ENCODE data around the gene ZCCHC24. TPM values are rescaled to one million over a fixed set of nuclear protein-coding genes. Genes with fewer than 3 reads are reported as not detected.

The ZCCHC24 gene
- total RNA-seq, 1 experiment from 2014 or later: 4.3 TPM

DNA sequence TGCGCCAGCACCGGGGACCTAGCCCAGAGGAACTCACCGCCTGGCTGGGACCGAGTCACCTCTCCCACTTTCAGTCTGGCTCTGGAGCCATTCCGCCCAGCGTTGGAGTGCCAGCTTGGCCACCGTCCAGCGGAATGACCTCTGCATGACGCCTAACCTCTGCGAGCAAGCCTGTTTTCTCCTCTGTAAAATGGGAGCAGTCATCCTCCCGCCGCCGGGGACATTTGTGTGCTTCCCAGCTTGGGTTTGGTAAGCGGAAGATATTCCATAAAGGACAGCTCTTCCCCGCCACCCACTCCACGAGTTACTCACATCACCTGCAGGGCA, 1.3 kb upstream of the ZCCHC24 start:
- DNase-seq (ENCODE audit: low read depth): no peak

DNA sequence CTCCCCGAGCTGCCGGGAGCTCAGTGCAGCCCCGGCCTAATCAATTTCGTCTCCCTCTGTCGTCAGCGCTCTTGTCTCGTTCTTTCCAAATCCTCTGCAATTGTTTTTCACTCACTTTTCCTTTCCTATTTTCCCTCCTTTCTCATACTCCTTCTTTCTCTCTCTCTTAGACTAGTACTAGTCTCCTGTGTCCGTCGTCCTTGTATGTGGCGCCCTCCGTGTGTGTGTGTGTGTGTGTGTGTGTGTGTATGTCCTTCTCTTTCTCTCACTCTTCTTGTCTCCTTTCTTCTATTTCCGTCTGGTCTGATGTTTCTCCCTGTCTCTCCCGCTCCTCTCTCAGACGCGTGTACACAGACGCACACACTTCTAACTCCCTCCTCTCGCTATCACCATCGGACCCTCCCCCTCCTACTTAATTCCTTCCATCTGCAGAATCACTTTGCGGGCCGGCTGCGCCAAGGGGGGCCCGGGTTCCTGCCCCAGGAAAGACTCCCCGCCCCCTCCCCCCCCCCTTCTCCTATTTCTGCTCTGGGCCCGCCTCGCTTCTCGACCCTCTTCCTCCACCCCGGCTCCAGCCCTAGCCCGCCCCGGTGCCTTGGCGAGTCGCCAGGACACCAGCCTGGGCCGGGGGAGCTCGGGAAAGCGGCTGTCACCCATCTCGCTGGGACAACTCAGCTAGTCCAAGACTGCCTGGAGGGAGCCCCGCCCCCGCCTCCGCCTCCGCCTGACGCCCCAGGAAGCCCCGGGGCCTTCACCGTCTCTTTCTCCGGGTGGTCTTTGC, 743 bp upstream of the ZCCHC24 start:
- DNase-seq (ENCODE audit: low read depth): peak; percentile 41

DNA sequence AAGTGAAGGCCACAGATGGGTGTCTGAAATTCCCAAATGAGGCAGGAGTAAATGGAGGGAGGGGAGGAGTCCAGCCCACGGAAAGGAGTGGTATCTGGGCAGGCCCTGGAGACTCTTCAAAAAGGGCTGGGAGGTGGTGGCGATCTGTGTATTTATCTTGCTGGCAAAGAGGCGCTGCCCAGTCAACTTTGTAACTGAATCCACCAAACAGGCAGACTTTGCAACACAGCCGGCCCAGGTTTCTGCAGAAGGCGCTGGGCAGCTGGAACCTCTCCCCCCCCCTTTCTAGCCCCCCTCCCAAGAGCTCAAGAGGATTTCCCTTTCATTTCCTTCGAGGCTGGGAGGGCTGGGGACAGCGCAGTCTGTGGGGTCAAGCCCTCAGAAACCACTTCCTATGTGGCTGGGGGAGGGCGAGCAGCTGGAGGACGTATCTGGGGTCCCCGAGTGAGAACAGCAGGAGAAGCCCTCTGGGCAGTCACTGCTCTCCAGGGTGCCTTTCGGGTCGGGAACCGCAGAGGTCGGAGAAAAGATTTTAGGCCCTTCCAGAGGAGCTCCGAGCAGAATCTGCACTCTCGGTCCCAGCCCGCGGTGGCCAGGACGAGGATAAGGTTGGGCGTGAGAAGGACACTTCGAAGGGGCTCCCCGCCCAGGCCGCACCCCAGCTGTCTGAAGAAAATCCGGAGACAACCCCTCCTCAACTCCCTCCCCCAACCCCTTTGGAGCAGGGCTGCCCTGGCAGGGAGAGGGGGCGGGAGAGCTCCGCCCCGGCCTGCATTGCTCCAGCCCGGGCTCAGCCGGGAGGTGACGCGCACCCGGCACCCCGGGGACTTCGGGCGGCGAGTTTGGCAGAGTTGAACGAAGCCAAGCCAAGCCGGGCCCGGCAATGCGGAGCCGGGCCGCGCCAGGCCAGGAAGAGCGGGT, 965 bp downstream of the ZCCHC24 start:
- peak; percentile 64 for DNase-seq (ENCODE audit: low read depth)

DNA sequence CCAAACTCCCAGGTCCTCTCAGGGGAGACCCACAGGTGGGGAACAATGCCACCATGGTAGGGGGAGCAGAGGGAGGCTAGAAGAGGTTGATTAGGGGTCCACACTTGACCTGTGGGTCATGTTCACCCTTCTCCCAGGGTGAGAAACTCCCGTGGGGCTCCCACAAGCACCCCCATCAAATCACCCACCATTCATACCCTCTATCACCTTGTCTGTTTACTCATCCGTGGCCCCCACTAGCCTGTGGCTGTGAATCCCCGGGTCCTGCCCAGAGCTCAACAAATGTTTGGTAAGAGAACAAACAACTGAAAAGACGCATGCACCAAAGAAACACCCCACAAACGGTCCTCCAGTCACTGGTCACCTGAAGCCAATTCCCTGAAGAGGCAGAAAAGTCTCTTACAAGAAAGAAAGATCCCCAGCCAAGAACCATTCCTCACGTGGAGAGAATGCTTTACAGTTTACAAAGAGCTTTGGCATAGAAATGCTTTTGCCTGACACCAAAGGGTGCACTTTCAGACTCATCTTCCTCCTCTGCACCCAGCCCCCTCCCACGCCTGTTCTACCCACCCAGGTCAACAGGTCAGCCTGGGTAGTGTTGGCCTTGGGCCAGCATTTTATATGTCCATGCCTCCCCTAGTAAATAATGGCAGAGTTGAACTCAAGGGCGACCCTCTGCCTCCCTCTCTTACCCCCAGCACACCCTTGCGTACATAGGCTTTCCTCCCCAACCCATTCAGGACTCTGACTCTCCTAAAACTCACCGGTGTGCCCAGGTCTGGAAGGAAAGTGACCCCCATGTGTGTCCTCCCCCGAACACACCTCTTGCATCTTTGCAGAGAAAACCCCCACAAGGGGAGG, 1.9 kb downstream of the ZCCHC24 start:
- DNase-seq (ENCODE audit: low read depth): no peak

DNA sequence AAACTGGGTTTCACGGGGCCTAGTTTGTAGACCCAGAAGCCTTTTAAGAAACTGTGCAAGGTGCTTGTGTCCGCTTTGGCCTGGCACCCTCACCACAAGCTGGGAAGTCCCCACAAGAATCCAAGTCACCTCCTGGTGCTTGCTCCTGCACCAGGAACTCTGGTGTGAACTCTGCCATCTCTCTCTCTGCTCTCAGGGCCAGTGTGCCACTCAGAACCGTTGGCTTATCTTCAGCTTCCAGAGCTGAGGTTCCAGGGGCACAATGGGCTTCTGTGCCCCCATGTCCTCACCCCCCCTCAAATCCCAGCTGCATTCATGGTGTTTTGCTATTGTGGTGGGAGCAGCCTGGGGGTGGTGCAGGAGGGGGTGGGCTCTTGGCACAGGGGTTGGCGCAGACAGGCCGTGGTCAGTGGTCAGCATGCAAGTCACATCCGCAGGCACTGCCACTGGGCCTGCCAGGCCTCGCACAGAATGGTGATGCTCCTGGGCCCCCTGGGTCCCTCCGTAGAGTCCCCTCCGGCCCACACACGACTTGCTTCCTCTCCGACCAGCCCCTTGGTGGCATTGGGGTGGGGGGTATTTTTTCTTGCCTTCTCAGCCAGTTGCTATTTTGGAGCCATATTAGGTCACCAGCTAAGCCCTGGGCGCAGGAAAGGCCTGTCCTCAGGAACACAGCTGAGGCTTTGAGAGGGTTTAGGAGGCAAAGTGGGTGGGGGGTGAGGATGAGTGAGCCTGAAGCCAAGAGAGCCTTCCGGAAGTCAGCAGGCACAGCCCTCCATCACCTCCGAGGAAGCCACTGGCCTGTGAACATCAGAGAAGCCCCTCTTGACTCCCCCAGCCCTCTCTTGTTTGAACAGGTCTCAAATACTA, 3.0 kb downstream of the ZCCHC24 start:
- no peak for DNase-seq (ENCODE audit: low read depth)

DNA sequence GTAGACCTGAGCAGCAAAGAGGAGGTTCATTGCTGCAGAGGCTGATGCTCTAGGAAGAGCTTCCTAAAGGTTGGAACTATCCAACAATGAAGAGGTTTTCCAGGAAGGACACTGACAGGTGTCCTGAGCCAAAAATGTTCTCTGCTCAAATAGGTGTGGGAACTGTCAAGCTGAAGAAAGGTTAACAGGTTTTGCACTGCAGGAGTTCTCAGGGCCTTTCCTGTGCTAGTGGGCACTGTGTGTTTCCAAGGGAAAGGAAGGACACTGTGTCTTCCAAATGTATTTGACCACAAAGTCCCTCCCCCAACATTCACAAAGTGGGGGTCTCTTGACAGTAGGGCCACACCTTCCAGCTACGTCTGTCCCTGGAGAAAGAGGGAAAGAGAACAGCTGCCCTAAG, 4.0 kb downstream of the ZCCHC24 start:
- DNase-seq (ENCODE audit: low read depth): no peak

DNA sequence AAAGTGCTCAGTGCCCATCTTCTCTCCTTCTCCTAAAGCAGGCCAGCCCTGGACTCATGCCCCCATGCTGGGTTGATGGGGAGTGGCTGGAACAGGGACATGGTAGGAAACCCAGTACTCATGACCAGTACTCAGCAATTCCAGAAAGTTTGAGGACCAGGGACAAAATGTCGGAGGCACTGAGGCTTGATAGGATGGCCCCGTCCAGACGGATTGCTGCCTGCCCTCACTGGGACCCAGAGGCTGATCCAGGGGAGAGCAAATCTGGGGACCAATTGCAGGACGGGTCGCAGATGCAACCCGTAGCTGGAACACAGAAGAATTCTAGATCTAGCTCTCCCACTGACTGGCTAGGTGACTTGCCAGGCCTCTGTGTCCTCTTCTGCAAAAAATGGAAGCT, 5.1 kb downstream of the ZCCHC24 start:
- no peak for DNase-seq (ENCODE audit: low read depth)

DNA sequence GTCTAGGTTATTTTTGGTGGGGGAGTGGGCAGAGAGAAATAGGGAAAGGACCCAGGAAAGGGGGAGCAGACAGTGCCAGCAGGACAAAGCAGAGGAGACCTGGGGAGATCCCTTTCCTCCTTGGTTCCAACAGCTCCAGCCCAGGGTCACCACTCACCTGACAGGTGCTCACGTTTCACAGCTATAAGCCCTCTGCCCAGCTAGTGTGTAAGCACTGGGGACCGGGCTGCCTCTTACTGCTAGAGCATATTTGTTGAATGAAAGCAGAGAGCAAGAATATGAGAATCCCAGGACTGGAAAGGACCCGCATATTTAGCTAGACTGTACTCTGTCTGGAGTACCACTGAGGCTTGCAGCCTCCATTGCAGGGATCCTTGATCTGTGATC, 6.7 kb downstream of the ZCCHC24 start:
- DNase-seq (ENCODE audit: low read depth): no peak

DNA sequence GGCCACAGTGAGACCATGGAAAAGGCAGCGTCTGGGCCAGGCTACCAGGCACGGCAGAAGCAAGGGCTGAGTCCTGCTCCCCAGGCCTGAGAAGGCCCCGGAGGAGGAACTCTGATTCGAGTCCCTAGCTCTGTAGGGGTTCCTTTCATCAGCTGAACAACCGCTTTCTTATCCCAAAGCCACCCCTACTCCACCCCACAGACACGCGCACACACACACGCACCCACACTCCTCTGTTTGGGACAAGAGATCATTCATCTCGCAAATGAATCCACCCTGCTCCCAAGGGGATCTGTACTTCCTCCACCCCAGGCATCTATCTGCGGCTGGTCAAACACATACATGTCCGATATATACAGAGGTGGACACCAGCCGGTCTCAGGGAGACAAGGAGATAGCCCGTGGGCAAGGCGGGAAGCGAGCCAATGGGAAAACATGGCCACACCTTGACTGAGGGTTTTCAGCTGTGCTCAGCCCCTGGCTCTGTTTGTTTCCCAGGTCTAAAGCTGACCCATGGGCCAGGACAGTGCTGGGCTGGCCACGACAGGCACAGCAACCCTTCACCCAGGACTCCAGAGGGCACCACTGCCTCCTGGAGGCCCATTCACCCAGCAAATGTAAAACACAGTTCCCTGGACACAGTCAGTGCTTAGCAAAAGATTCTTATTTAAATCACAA, 7.3 kb downstream of the ZCCHC24 start:
- no peak for DNase-seq (ENCODE audit: low read depth)

DNA sequence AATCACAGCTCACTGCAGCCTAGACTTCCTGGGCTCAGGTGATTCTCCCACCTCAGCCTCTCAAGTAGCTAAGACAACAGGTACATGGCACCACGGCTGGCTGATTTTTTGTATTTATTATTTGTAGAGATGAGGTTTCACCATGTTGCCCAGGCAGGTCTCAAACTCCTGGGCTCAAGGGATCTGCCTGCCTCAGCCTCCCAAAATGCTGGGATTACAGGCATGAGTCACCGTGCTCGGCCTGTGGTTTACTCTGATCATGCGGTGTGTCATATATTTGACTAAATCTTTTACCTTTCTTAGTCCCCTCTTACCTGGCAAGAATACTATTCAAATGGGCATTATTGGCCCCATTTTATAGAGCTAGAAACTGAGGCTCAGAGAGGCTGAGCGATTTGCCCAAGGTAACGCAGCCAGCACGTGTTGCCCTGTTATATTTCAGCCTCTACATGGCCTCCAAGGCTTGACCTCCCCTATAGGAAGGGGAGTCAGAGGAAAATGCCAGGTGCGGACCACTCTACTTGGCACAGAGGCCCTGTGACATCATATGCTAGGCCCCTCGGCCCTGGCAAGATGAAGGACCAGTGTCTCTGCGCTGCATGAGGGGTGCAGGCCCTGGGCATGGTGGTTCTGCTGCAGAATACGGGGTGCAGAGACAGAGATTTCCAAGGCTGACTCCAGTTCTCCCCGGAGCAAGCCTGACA, 8.2 kb downstream of the ZCCHC24 start:
- DNase-seq (ENCODE audit: low read depth): peak; percentile 47

DNA sequence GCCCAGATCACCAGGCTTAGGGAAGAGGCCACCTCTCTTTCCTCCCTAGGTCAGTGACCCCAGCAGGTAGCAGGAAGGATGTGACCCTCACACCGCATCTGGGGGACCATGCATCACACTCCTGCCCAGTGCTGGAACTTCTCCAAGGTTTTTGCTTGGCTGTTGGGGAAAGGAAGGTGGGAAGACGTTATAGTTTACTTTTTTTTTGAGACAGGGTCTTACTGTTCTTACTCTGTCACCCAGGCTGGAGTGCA, 8.6 kb downstream of the ZCCHC24 start:
- no peak for DNase-seq (ENCODE audit: low read depth)

DNA sequence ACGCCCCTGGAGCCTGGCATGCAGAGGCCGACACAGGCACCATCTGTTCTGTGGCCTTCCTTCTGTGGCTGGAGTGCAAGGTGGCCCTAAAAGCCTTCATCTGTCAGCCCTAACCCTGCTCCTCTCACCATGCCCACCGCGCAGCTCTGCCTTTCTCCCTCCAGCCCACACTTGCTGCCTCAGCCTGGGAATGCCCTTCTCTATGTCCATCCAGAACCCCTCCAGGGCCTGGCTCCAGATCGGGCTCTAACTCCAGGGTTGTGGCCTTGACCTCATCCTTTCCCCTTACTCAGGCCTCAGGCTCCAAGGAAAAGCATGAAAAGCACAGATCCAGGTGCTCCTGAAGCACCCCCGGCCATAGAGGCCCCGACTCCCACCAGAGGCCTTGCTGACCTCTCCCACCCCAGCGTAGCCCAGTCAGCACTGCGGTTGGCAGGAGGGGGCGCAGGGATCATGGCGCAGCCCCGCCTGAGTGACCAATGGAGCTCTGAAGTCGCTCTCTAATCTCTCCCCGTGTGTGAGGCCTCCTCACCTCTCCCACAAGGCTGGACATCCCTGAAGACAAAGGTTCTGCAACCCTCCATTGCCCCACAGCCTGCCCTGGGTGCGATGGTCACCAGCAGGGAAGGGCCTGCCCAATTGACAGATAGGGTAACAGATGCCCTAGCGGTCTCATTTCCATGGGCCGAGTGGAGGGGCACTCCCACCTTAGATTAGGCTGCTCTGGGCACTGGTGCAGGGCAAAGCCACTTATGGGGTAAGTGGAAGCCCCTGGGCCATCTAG, 9.2 kb downstream of the ZCCHC24 start:
- no peak for DNase-seq (ENCODE audit: low read depth)

DNA sequence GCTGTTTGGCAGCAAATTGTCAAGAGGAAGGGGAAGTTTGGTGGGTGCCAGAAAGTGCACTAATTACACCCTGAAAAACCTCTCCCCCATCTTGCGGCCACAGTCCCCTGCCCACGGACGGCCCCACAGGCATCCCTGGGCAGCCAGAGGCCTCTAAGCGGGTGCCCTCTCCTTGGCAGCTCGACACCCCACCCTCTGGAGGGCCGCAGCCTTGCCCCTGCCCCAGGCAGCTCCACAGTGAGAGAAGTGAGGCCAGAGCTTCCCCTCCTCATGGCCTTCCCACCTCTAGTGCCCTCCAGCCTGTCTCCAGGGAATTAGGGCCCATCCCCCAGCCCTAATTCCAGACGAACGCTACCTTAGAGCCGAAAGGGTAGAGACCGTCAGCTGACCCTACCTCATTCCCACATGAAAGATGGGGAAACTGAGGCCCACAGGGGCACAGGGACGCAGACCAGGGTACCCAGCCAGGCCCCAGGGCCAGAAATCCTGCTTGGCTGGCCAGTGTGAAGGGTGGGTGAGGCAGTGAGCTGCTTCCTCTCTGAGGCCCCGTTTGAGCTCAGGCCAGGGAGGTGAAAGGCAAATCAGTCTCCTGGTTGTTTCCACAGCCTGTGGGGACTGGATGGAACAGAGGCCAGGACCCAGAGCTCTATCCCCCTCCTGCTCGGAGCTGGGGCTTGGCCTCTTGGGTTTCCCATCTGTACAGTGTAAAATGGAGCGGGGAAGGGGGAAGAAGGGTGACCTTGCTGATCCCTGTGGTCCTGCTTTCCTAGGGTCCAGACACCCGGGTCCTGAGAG, 10.0 kb downstream of the ZCCHC24 start:
- peak; percentile 65 for DNase-seq (ENCODE audit: low read depth)

DNA sequence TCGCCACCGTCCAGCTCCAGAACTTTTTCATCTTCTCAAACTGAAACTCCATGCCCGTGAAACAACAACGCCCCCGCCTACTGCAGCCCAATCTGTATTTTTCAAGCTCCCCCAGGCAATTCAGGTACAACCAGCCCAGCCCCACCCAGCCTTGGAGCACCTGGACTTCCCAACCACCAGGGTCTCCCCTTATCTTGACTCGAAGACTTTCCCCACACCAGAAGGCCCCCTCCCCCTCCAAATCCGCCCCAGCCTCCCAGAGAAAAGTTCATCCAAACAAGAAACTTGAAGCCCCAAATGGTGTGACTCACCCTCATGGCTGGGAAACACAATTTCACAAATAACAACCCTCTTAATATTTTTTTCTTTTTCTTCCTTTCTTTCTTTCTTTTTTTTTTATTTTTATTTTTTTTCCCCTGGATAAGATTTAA, 10.6 kb downstream of the ZCCHC24 start:
- DNase-seq (ENCODE audit: low read depth): peak; percentile 72

DNA sequence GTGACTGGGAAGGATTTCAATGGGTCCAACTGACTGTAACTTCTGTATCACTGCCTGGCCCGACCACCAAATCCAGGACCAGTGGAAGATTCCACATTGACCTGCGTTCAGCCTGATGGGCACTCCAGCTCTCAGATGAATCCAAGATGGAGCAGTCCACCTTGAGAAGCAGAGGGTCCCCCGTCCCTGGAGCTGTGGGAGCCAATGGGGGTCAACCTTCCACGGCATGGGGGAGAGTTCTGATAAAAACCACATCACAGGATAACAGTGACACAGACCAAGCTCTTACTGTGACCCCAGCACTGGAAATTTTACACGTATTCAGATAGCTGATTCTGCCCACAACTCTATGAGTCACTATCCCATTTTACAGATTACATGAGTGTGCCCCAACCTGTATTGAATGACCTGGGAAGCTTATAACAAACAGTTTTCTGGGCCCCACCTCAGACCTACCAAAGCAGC, 11.2 kb downstream of the ZCCHC24 start:
- peak; percentile 63 for DNase-seq (ENCODE audit: low read depth)

DNA sequence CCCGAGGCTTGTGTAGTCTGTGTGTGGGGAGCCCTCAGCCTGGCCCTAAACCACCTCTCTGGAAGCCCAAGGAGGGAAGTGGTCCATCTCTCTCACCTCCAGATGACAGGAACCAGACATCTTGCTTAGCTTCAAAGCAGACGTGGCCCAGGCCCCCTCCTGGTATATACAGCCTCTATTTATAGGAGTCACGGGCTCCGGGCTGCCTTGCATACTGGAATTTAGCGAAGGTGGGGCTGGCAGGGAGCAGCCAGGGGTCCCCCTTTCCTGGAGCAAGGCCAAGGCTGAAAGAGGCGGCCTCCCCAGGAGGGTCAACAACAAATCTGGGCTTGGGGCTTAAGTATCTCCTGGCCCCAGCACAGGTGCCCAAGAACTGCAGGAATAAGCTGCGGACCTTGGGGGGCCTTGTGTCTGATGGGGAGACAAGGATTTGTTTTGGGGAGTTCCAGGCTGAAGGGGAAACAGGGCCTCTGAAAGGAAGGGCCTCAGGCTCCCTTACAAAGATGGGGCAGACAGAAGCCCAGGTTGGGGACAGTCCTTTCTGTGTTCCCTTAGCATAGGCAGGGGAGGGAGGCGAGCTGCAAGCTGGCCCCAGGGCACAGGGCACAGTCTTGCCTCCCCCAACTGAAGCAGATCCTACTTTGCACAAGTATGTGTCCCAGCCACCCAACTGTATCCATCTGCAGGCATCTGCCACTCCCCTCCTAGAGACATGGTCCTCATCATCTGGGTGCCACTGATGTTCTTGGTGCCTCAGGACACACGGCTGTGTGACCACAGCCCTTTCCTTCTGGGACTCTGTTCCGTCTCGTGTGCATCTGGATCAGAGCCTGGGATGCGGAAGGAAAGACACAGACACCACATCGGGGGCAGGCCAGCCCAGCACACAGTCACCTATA, 11.9 kb downstream of the ZCCHC24 start:
- no peak for DNase-seq (ENCODE audit: low read depth)
